ENCODE data around the gene PCSK6.

DNA sequence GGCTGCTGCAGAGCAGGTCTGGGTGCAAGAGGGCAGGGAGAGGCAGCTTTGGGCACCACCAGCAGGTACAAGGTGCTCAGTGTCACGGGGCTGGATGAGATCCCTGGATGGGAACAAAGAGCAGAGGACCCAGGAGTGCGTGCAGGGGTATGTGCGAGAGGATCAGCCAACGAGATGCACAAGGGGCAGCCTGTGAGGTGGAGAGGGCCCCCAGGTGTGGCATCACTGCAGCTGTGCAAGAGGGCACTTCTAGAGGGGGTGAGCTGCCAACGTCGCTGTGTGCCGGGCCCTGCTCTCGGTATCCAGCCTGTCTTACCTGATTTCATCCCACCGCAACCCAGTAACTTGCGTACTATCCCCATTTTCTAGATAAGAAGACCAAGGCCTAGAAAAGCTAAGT lies 127.1 kb downstream of the PCSK6 start:
- TF ChIP-seq CTCF (IDR thresholded peaks at IDR 0.05) = no peak
- no peak for TF ChIP-seq POLR2A (IDR thresholded peaks at IDR 0.05)
- TF ChIP-seq POLR2AphosphoS5 (IDR thresholded peaks at IDR 0.05) = no peak
